K562 (cell line): ENCODE results near the gene GULP1.

Experiments used
- ARHGAP35 ChIP-seq: fragments of 450-650 bp; IDR thresholded peaks from 2 replicates; pipeline ENCODE4 v1.6.1; 2018; ENCODE audit not compliant: partially characterized antibody
- BRCA1 ChIP-seq, 2 experiments: fragments of 450-650 bp in 1 of 2; sonication (generic) in 1 of 2; formaldehyde crosslinking in 1 of 2; IDR thresholded peaks; 2 replicates each; pipeline versions ENCODE4 v1.5.0 to v1.6.1; 2017 to 2020; ENCODE audit warnings: mild to moderate bottlenecking in 1 of 2, missing genetic modification reagents in 1 of 2
- CEBPB ChIP-seq: fragments of 450-650 bp; IDR thresholded peaks from 2 replicates; pipeline ENCODE4 v1.6.1; 2016; ENCODE audit warnings: missing genetic modification characterization, missing compliant biosample characterization
- CHD1 ChIP-seq: fragments of 200-600 bp; sonication (generic); IDR thresholded peaks from one replicate; pipeline ENCODE4 v1.6.1; 2012; ENCODE audit warnings: mild to moderate bottlenecking, moderate library complexity, low read length, inconsistent platforms
- EGR1 ChIP-seq: fragments of 450-650 bp; conservative IDR thresholded peaks from 2 replicates; pipeline ENCODE4 v1.6.1; 2017; ENCODE audit warnings: mild to moderate bottlenecking
- ETV6 ChIP-seq, 3 experiments: fragments of 150-350 bp in 1 of 3; sonication (generic) in 1 of 3; formaldehyde crosslinking in 1 of 3; IDR thresholded peaks; 2 replicates each; pipeline versions ENCODE4 v1.6.1 to v1.8.0; 2014 to 2022; ENCODE audit warnings: borderline replicate concordance in 2 of 3, low read depth in 2 of 3, antibody characterized with exemption in 1 of 3, low read length in 1 of 3, mild to moderate bottlenecking in 1 of 3, missing genetic modification reagents in 1 of 3
- EWSR1 ChIP-seq: fragments of 450-650 bp; IDR thresholded peaks from 2 replicates; pipeline ENCODE4 v1.6.1; 2018; ENCODE audit warnings: borderline replicate concordance, mild to moderate bottlenecking, low read depth, moderate library complexity; ENCODE audit not compliant: partially characterized antibody
- EZH2 ChIP-seq: IDR thresholded peaks from 2 replicates; pipeline ENCODE4 v1.6.1; 2012; ENCODE audit warnings: low read depth, mild to moderate bottlenecking, inconsistent platforms, low read length, borderline replicate concordance
- HDAC6 ChIP-seq: IDR thresholded peaks from 2 replicates; pipeline ENCODE4 v1.6.1; 2012; ENCODE audit warnings: low read depth, mild to moderate bottlenecking, control low read depth, inconsistent platforms, low read length, moderate library complexity
- LCOR ChIP-seq: sonication (generic); formaldehyde crosslinking; IDR thresholded peaks from 2 replicates; pipeline ENCODE4 v1.8.0; 2022; ENCODE audit warnings: mild to moderate bottlenecking, missing genetic modification reagents
- MCM2 ChIP-seq: fragments of 450-650 bp; IDR thresholded peaks from 2 replicates; pipeline ENCODE4 v1.6.1; 2017; ENCODE audit warnings: low read depth, mild to moderate bottlenecking
- NR1H2 ChIP-seq: sonication (generic); formaldehyde crosslinking; IDR thresholded peaks from 2 replicates; pipeline ENCODE4 v1.4.0; 2020; ENCODE audit warnings: mild to moderate bottlenecking, missing genetic modification reagents
- XRCC5 ChIP-seq: fragments of 200-400 bp; formaldehyde crosslinking; IDR thresholded peaks from 2 replicates; pipeline ENCODE4 v1.6.1; 2017; ENCODE audit warnings: low read depth, mild to moderate bottlenecking, low read length

- TF ChIP-seq BRCA1 (IDR thresholded peaks at IDR 0.05) (no peak), BRCA1 (CRISPR knock-in tag; IDR thresholded peaks at IDR 0.05) (no peak), CHD1 (no peak), MCM2 (no peak), CEBPB (tag) (no peak), ARHGAP35 (no peak), ETV6 (IDR thresholded peaks at IDR 0.05; ENCODE audit: borderline replicate concordance in 1 of 2, low read depth in 2 of 2, low read length in 1 of 2) (no peak), ETV6 (CRISPR knock-in tag; IDR thresholded peaks at IDR 0.05; ENCODE audit: borderline replicate concordance) (no peak), EWSR1 (no peak), EZH2 (no peak), HDAC6 (no peak), NR1H2 (CRISPR knock-in tag) (no peak), EGR1 (no peak), XRCC5 (no peak), LCOR (CRISPR knock-in tag) (no peak)
Measured at GRCh38 chr2:188345831-188346458, 54.3 kb downstream of the GULP1 start.
